A549 treated with Hydrocortisone at 1 μM for 4 hours (cell line): ENCODE results near the gene EXTL2. TPM values are rescaled to one million over a fixed set of nuclear protein-coding genes. Genes with fewer than 3 reads are reported as not detected.

Source experiments
- total RNA-seq: library from RNA; stranded (reverse); fragments of 200-300 nt; extraction: Qiagen RNA extraction; gene quantifications from 5 replicates; pipeline ENCODE4 v1.2.3, GENCODE V29; 2022

The EXTL2 gene, protein sequence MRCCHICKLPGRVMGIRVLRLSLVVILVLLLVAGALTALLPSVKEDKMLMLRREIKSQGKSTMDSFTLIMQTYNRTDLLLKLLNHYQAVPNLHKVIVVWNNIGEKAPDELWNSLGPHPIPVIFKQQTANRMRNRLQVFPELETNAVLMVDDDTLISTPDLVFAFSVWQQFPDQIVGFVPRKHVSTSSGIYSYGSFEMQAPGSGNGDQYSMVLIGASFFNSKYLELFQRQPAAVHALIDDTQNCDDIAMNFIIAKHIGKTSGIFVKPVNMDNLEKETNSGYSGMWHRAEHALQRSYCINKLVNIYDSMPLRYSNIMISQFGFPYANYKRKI
- 6.0 to 8.3 TPM (median 7.3 TPM) in 5 replicates for total RNA-seq

DNA sequence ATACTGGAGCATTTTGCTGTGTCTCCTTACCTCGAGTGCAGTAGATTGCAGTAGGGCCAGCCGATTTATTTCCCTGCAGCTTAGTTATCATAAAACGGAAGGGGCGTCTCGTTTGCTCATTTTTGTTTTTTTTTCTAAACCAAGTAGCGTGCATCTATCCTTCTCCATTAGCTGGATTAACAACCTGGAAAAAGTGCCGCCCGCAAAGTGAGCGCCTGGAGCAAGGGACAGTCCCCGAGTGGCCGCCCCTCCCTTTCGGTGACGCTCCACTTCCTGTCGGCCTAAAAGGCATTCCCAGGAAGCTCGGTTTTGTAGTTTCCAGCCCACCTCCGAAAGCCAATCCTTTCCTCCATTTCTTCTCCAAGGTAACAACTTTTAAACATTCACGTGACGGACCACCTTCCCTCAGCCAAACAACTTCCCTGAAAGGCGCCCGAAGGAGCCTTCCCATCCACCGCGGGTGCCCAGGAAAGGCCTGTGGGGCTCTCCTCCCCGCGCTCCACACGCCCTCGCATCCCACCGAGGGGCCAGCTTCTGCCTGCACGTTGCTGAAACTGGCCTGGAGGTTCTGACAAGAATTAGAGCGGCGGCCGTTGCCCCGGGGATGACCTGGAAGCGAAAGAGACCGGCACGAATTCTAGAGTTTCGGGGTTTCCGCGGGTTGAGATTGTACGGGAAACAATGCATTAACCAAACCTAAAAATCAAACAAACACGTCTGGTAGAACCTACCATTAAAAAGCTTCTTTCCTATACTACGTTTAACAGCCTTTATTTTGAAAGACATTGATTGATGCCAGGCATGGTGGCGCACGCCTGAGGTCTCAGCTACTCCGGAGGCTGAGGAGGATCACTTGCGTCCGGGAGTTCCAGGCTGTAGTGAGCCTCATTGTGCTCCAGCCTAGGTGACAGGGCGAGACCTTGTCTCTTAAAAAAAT is at the start of gene EXTL2:
Gene EXTL2, minus strand, starts transcription at position 240 of the 937 bp plus-strand sequence. CDS start 6,085 bp downstream, outside the sequence.

DNA sequence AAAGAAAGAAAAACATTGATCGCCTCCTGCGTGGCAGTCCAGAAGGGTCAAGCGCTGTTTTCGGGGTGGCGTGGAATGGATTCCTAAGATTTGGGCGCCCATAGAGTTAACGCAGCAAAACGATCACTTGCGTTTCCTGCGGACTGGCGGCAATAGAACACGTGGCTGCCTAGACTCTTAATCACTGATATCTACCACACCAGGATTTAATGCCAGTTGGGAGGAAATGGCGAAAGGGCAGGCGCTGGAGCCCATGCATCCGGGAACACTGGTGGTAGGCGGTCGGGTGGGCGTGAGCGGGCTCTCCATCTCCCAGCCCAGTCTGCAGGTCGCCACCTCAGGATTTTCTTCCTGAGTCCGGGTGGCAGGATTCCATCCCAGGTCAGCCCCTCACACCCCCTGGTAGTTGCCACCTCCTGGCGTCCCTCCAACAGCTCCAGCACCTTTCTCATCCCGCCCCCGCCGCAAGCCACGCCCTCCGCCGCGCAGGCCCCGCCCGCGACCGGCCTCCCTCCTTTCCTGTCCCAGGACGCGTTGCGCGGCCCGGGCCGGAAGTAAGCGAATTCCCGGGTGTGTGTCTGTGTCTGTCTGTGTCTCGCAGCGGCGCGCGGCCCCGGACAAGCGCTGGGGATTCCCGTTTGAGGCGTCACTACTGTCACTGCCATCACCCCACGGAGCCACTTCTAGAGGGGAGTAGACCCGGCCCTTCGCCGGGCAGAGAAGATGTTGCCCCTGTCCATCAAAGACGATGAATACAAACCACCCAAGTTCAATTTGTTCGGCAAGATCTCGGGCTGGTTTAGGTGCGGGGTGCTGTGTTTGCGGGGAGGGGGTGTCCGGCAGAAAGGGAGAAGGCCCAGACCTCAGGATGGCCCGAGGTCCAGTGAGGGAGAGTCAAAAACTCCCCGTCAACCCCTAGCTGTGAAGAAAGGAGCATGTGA is 1.2 kb upstream of the EXTL2 start, which contains the start of gene SLC30A7:
Gene SLC30A7, plus strand, starts transcription at position 551 of the 941 bp plus-strand sequence. Its CDS starts 173 bp downstream, at position 724.

Other genes with a start within 250 kb of the EXTL2 start
- gene VCAM1, start 175.1 kb downstream of the EXTL2 start, total RNA-seq: 0.02 to 0.06 TPM (median 0.05 TPM) in 4 of 5 replicates, not detected in the other
- 6.2 to 12.2 TPM (median 9.7 TPM) in 5 replicates for gene SLC30A7, start 1.2 kb upstream of the EXTL2 start, total RNA-seq
- gene DPH5, start 130.9 kb upstream of the EXTL2 start, total RNA-seq: 30.1 to 34.4 TPM (median 31.6 TPM) in 5 replicates